Activated T-helper 1 cell treated with anti-CD3 and anti-CD28 coated beads, Interleukin-2, amount 50 U/mL, for 16 hours (primary cell): Measurements from ENCODE around the gene APBA2.
"Not testable (repeated sequence)": the region's sequence is repeated elsewhere in the genome, so short reads cannot be mapped to it uniquely, and the experiment has no call there.

ENCODE experiments used
- DNase-seq, 2 donors: peaks; one replicate each; pipeline ENCODE4 v3.0.0-alpha.2; 2020; ENCODE audit warnings: low read depth in 1 of 2, low spot score in 1 of 2

The APBA2 gene

GRCh38 chr15:29031502-29032228 is 145.9 kb downstream of the APBA2 start:
- DNase-seq = no peak

- DNase-seq = no peak
Measured at GRCh38 chr15:29032229-29032625, 146.5 kb downstream of the APBA2 start.

- DNase-seq = no peak
Measured at GRCh38 chr15:29032751-29033150, 147.0 kb downstream of the APBA2 start.

- DNase-seq = no peak
Measured at GRCh38 chr15:29034151-29034550, 148.4 kb downstream of the APBA2 start.

GRCh38 chr15:29034593-29035335 is 149.0 kb downstream of the APBA2 start:
- DNase-seq = no peak

- no peak for DNase-seq
Measured at GRCh38 chr15:29035336-29036285, 149.8 kb downstream of the APBA2 start.

- DNase-seq = no peak
Measured at GRCh38 chr15:29037997-29038705, 152.4 kb downstream of the APBA2 start.

- DNase-seq = no peak
Measured at GRCh38 chr15:29039466-29040369, 153.9 kb downstream of the APBA2 start.

GRCh38 chr15:29040370-29040751 is 154.6 kb downstream of the APBA2 start:
- DNase-seq = no peak

GRCh38 chr15:29043736-29044502 is 158.1 kb downstream of the APBA2 start:
- no peak for DNase-seq

GRCh38 chr15:29044503-29044901 is 158.7 kb downstream of the APBA2 start:
- DNase-seq = no peak

- DNase-seq = not testable (repeated sequence)
Measured at GRCh38 chr15:29045161-29045560, 159.4 kb downstream of the APBA2 start.

- no peak for DNase-seq
Measured at GRCh38 chr15:29045717-29046116, 159.9 kb downstream of the APBA2 start.

- DNase-seq = no peak
Measured at GRCh38 chr15:29046281-29046810, 160.6 kb downstream of the APBA2 start.

GRCh38 chr15:29046977-29047376 is 161.2 kb downstream of the APBA2 start:
- DNase-seq = no peak

GRCh38 chr15:29048011-29048410 is 162.2 kb downstream of the APBA2 start:
- no peak for DNase-seq

- no peak for DNase-seq
Measured at GRCh38 chr15:29050870-29051269, 165.1 kb downstream of the APBA2 start.

- no peak for DNase-seq
Measured at GRCh38 chr15:29051422-29051821, 165.6 kb downstream of the APBA2 start.

- DNase-seq = no peak
Measured at GRCh38 chr15:29053006-29053405, 167.2 kb downstream of the APBA2 start.
